GM12878 (cell line): Measurements from ENCODE around the gene NCF4. TPM values are rescaled to one million over a fixed set of nuclear protein-coding genes. Genes with fewer than 3 reads are reported as not detected.

ENCODE experiments used
- ATAC-seq: fragments of 200-7000 bp; cut with Tn5 transposase; 3 replicates; pipeline ENCODE4 v1.9.1; 2020; ENCODE audit warnings: mild to moderate bottlenecking, moderate library complexity
- BruUV-seq: library from RNA; stranded (reverse); fragments of 400-500 nt; replicated peaks from 2 replicates; lab custom pipeline; 2021; lab: Mats Ljungman, UMichigan
- CTCF ChIA-PET: fragments of 300-600 bp; sonication (Branson Sonifier 250); formaldehyde crosslinking; extraction: SDS; loops from one replicate; lab custom pipeline; 2021; ENCODE audit warnings: inconsistent platforms; lab: Yijun Ruan, JAX
- POLR2A ChIA-PET: fragments of 350-600 bp; formaldehyde crosslinking; extraction: SDS; loops from one replicate; lab custom pipeline; 2021; ENCODE audit warnings: inconsistent platforms; lab: Charles Lee
- RAD21 ChIA-PET: fragments of 300-600 bp; sonication (Branson Sonifier 250); formaldehyde crosslinking; loops from one replicate; lab custom pipeline; 2023; ENCODE audit warnings: antibody characterized with exemption; ENCODE audit not compliant: unreplicated experiment; lab: Charles Lee
- SMC1A ChIA-PET: fragments of 300-600 bp; sonication (Branson Sonifier 250); formaldehyde crosslinking; loops from one replicate; lab custom pipeline; 2023; ENCODE audit not compliant: unreplicated experiment, uncharacterized antibody; lab: Charles Lee
- DNase-seq: peaks from one replicate; pipeline ENCODE4 v3.0.0-alpha.2; 2011; ENCODE audit warnings: low read depth, low spot score
- FAIRE-seq: peaks from 3 replicates; lab custom pipeline; 2011; peaks lifted over from hg19 to GRCh38; lab: Jason Lieb, UNC
- H2AFZ ChIP-seq: 2 replicates; pipeline ENCODE4 v1.6.0; 2011; ENCODE audit warnings: low read depth, low read length, control low read depth; ENCODE audit not compliant: control insufficient read depth
- H3K27ac ChIP-seq: 2 replicates; pipeline ENCODE4 v1.5.1; 2011; ENCODE audit warnings: control low read depth; ENCODE audit not compliant: control insufficient read depth, insufficient read depth
- H3K27me3 ChIP-seq, 2 experiments: replicated peaks in 1 of 2; 2 replicates each; pipeline versions ENCODE4 v1.6.0 to v1.6.1; 2011; ENCODE audit warnings: low read length in 1 of 2; ENCODE audit not compliant: control insufficient read depth in 2 of 2, insufficient read depth in 2 of 2
- H3K36me3 ChIP-seq, 2 experiments: 2 replicates each; pipeline ENCODE4 v1.5.1; 2011; ENCODE audit warnings: low read length in 1 of 2; ENCODE audit not compliant: control insufficient read depth in 2 of 2, insufficient read depth in 2 of 2
- H3K4me1 ChIP-seq: 2 replicates; pipeline ENCODE4 v1.6.1; 2011; ENCODE audit warnings: mild to moderate bottlenecking, low read length, moderate library complexity, mixed read lengths; ENCODE audit not compliant: control insufficient read depth, insufficient read depth
- H3K4me2 ChIP-seq: 2 replicates; pipeline ENCODE4 v1.6.0; 2011; ENCODE audit warnings: control low read depth; ENCODE audit not compliant: control insufficient read depth, insufficient read depth
- H3K4me3 ChIP-seq: fragments of 200-600 bp; sonication (generic); 2 replicates; pipeline ENCODE4 v1.5.1; 2016
- H3K79me2 ChIP-seq: 2 replicates; pipeline ENCODE4 v1.6.0; 2011; ENCODE audit warnings: low read length; ENCODE audit not compliant: control insufficient read depth, insufficient read depth
- H3K9ac ChIP-seq: 2 replicates; pipeline ENCODE4 v1.8.0; 2011; ENCODE audit warnings: low read length, control low read depth, mixed read lengths; ENCODE audit not compliant: control insufficient read depth, insufficient read depth
- H3K9me3 ChIP-seq: replicated peaks from 3 replicates; pipeline ENCODE4 v1.5.1; 2011; ENCODE audit warnings: mild to moderate bottlenecking, low read length; ENCODE audit not compliant: control insufficient read depth, insufficient read depth
- H4K20me1 ChIP-seq: 2 replicates; pipeline ENCODE4 v1.6.0; 2011; ENCODE audit not compliant: control insufficient read depth, insufficient read depth
- CBX3 ChIP-seq: fragments of 200-600 bp; sonication (generic); IDR thresholded peaks from 2 replicates; pipeline ENCODE4 v1.6.1; 2016; ENCODE audit warnings: low read depth, borderline replicate concordance
- CBX5 ChIP-seq: sonication (generic); IDR thresholded peaks from 2 replicates; pipeline ENCODE4 v1.6.1; 2016; ENCODE audit warnings: low read depth, moderate library complexity, mild to moderate bottlenecking, inconsistent platforms
- CREB1 ChIP-seq: IDR thresholded peaks from 2 replicates; pipeline ENCODE4 v1.6.1; 2012; ENCODE audit warnings: low read depth, mild to moderate bottlenecking, inconsistent platforms
- CREM ChIP-seq: IDR thresholded peaks from 2 replicates; pipeline ENCODE4 v1.6.1; 2014; ENCODE audit warnings: antibody characterized with exemption, low read depth
- IKZF1 ChIP-seq: fragments of 450-650 bp; conservative IDR thresholded peaks from 2 replicates; pipeline ENCODE4 v1.6.1; 2017; ENCODE audit warnings: antibody characterized with exemption, mild to moderate bottlenecking
- RAD51 ChIP-seq: fragments of 450-650 bp; IDR thresholded peaks from 2 replicates; pipeline ENCODE4 v1.6.1; 2016; ENCODE audit warnings: moderate library complexity, mild to moderate bottlenecking, inconsistent platforms
- RFX5 ChIP-seq: IDR thresholded peaks from 2 replicates; pipeline ENCODE4 v1.6.1; 2011; ENCODE audit warnings: low read depth, low read length, improper control_type of control experiment
- RUNX3 ChIP-seq: IDR thresholded peaks from 2 replicates; pipeline ENCODE4 v1.6.1; 2012; ENCODE audit warnings: low read length, inconsistent platforms
- SMAD1 ChIP-seq: fragments of 450-650 bp; IDR thresholded peaks from 2 replicates; pipeline ENCODE4 v1.6.1; 2018; ENCODE audit warnings: mild to moderate bottlenecking, low read depth; ENCODE audit not compliant: partially characterized antibody
- SRF ChIP-seq, 2 experiments: IDR thresholded peaks; 2 replicates each; pipeline ENCODE4 v1.6.1; 2011; ENCODE audit warnings: low read depth in 2 of 2, low read length in 2 of 2, mild to moderate bottlenecking in 1 of 2, moderate library complexity in 1 of 2
- SUPT20H ChIP-seq: IDR thresholded peaks from 2 replicates; pipeline ENCODE4 v1.6.1; 2011; ENCODE audit warnings: low read depth, mild to moderate bottlenecking, low read length, moderate library complexity, borderline replicate concordance; ENCODE audit not compliant: control insufficient read depth
- SUZ12 ChIP-seq: fragments of 200-600 bp; sonication (generic); IDR thresholded peaks from one replicate; pipeline ENCODE4 v1.6.1; 2018; ENCODE audit warnings: antibody characterized with exemption, mild to moderate bottlenecking; ENCODE audit not compliant: unreplicated experiment
- WGBS: methylation state at CpG from one replicate; pipeline ENCODE4 v1.1.6; 2016; ENCODE audit warnings: low lambda C conversion rate; ENCODE audit not compliant: insufficient replicate concordance, insufficient coverage; ENCODE audit errors: missing lambda C conversion rate; 5-methylcytosine and 5-hydroxymethylcytosine counted together
- in situ Hi-C: fragments of 300-500 bp; cut with MboI; formaldehyde crosslinking; loops from 9 replicates; pipeline ENCODE4 v1.14.3; 2018; ENCODE audit warnings: mixed read lengths
- intact Hi-C: fragments of 100-400 bp; cut with micrococcal nuclease; formaldehyde crosslinking; loops from one replicate; pipeline ENCODE4 v1.14.2; 2022; ENCODE audit not compliant: unreplicated experiment
- polyA plus RNA-seq, 11 experiments: library from polyadenylated mRNA; depleted of rRNA in 4 of 11; unstranded in 6 of 11; stranded (reverse) in 5 of 11; fragments of >200 nt; fragmentation: Nextera tagmentation in 4 of 11; fragmentation: Illumina TruSeq in 1 of 11; extraction: Ambion mirVana in 4 of 11; extraction: Trizol in 1 of 11; gene quantifications; 1 replicate in 1 of 11; 2 replicates in 10 of 11; pipeline versions ENCODE4 v1.2.1 to v1.2.3, GENCODE V29; 2011 to 2016; ENCODE audit warnings: inconsistent platforms in 2 of 11, missing spikeins in 2 of 11, low read depth in 1 of 11
- total RNA-seq, 4 experiments: library from RNA; depleted of rRNA in 3 of 4; stranded (reverse); fragments of >200 nt in 3 of 4; fragmentation: Illumina TruSeq in 1 of 4; extraction: Trizol in 1 of 4; gene quantifications; 2 replicates each; pipeline versions ENCODE4 v1.2.1 to v1.2.3, GENCODE V29; 2013 to 2021
- TF ChIP-seq, protein P1 (sequence below): fragments of 450-650 bp; IDR thresholded peaks from 2 replicates; pipeline ENCODE4 v1.6.1; 2014; ENCODE audit warnings: mild to moderate bottlenecking
- TF ChIP-seq, protein P2 (sequence below): fragments of 450-650 bp; IDR thresholded peaks from 2 replicates; pipeline ENCODE4 v1.6.1; 2017; ENCODE audit warnings: borderline replicate concordance
- TF ChIP-seq, protein P3 (sequence below): fragments of 450-650 bp; formaldehyde crosslinking; IDR thresholded peaks from 2 replicates; pipeline ENCODE4 v1.4.0; 2022; ENCODE audit warnings: mild to moderate bottlenecking, moderate library complexity
- TF ChIP-seq, protein P4 (sequence below): fragments of 450-650 bp; IDR thresholded peaks from 2 replicates; pipeline ENCODE4 v1.6.1; 2017; ENCODE audit warnings: mild to moderate bottlenecking, moderate library complexity

The NCF4 gene
- total and polyA plus RNA-seq, 10 of the 15 experiments (the other 5 are each of a cell fraction or from before 2014, with no cell fraction given): 22.9 to 136 (median 72.5) TPM

DNA sequence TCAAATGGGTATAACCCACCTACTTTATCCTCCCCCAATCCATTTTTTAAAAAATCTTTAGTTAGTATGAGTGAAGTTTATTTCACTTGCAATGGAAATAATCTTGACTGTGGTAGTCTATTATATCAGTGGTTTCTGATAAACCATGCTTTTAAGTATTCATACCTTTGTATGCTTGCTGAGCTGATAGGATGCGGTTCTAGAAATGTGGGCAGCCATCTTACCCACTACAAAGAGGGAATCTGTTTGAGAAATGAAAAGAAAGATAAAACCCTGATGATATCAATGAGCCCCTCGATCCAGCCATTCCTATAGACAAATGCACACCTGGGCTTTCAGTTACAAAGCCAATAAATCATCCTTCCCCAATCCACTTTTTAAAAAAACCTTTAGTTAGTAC, 30.2 kb upstream of the NCF4 start:
- Histone ChIP-seq H3K4me1 (peaks cover 2% of the 10 kb centered on the region; the same call in 1 of the 2 replicates), H3K4me2 (no peak overlapping the region), H3K9me3 (no peaks in the 10 kb centered on the region; the same call in 2 of the 3 replicates), H2AFZ (no peak overlapping the region), H3K79me2 (no peaks in the 10 kb centered on the region), H4K20me1 (no peaks in the 10 kb centered on the region), H3K9ac (no peak overlapping the region), H3K27me3 (peaks cover 0 to 3% of the 10 kb centered on the region in 2 experiments; a peak in 1 of 4 replicates), H3K4me3 (no peak overlapping the region), H3K27ac (no peak overlapping the region), H3K36me3 (no peaks in the 10 kb centered on the region)
- in situ Hi-C loops (no loop called here), intact Hi-C loops (no loop called here)
- DNase-seq (no peak), ATAC-seq (no peak), FAIRE-seq (no peak)
- ChIA-PET RAD21 (no interaction called here), CTCF (interaction anchor here (0.6 kb wide), 1 partner anchor 296 kb away, joined by 3 read pairs; no protein-coding TSS in a partner anchor), SMC1A (no interaction called here), POLR2A (no interaction called here)
- BruUV-seq: no TSS peak
- 8% methylated on average over 2 of the region's 2 CpGs for WGBS
- TF ChIP-seq IKZF1: no peak
- TF ChIP-seq CBX3: no peak
- TF ChIP-seq SMAD1: no peak
- TF ChIP-seq CBX5: no peak
- TF ChIP-seq SUPT20H: no peak
- TF ChIP-seq SRF (IDR thresholded peaks at IDR 0.05; ENCODE audit: low read depth in 2 of 2, low read length in 2 of 2): no peak
- no peak for TF ChIP-seq CREM
- TF ChIP-seq SUZ12: no peak
- no peak for TF ChIP-seq RAD51
- TF ChIP-seq, protein P1, sequence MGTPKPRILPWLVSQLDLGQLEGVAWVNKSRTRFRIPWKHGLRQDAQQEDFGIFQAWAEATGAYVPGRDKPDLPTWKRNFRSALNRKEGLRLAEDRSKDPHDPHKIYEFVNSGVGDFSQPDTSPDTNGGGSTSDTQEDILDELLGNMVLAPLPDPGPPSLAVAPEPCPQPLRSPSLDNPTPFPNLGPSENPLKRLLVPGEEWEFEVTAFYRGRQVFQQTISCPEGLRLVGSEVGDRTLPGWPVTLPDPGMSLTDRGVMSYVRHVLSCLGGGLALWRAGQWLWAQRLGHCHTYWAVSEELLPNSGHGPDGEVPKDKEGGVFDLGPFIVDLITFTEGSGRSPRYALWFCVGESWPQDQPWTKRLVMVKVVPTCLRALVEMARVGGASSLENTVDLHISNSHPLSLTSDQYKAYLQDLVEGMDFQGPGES: no peak
- TF ChIP-seq, protein P2, sequence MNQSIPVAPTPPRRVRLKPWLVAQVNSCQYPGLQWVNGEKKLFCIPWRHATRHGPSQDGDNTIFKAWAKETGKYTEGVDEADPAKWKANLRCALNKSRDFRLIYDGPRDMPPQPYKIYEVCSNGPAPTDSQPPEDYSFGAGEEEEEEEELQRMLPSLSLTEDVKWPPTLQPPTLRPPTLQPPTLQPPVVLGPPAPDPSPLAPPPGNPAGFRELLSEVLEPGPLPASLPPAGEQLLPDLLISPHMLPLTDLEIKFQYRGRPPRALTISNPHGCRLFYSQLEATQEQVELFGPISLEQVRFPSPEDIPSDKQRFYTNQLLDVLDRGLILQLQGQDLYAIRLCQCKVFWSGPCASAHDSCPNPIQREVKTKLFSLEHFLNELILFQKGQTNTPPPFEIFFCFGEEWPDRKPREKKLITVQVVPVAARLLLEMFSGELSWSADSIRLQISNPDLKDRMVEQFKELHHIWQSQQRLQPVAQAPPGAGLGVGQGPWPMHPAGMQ: no peak
- TF ChIP-seq, protein P3, sequence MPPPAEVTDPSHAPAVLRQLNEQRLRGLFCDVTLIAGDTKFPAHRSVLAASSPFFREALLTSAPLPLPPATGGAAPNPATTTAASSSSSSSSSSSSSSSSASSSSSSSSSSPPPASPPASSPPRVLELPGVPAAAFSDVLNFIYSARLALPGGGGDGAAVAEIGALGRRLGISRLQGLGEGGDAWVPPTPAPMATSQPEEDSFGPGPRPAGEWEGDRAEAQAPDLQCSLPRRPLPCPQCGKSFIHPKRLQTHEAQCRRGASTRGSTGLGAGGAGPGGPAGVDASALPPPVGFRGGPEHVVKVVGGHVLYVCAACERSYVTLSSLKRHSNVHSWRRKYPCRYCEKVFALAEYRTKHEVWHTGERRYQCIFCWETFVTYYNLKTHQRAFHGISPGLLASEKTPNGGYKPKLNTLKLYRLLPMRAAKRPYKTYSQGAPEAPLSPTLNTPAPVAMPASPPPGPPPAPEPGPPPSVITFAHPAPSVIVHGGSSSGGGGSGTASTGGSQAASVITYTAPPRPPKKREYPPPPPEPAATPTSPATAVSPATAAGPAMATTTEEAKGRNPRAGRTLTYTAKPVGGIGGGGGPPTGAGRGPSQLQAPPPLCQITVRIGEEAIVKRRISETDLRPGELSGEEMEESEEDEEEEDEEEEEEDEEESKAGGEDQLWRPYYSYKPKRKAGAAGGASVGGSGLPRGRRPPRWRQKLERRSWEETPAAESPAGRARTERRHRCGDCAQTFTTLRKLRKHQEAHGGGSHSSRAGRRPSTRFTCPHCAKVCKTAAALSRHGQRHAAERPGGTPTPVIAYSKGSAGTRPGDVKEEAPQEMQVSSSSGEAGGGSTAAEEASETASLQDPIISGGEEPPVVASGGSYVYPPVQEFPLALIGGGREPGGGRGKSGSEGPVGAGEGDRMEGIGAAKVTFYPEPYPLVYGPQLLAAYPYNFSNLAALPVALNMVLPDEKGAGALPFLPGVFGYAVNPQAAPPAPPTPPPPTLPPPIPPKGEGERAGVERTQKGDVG: no peak
- no peak for TF ChIP-seq RUNX3
- no peak for TF ChIP-seq RFX5
- TF ChIP-seq CREB1: no peak
- TF ChIP-seq, protein P4, sequence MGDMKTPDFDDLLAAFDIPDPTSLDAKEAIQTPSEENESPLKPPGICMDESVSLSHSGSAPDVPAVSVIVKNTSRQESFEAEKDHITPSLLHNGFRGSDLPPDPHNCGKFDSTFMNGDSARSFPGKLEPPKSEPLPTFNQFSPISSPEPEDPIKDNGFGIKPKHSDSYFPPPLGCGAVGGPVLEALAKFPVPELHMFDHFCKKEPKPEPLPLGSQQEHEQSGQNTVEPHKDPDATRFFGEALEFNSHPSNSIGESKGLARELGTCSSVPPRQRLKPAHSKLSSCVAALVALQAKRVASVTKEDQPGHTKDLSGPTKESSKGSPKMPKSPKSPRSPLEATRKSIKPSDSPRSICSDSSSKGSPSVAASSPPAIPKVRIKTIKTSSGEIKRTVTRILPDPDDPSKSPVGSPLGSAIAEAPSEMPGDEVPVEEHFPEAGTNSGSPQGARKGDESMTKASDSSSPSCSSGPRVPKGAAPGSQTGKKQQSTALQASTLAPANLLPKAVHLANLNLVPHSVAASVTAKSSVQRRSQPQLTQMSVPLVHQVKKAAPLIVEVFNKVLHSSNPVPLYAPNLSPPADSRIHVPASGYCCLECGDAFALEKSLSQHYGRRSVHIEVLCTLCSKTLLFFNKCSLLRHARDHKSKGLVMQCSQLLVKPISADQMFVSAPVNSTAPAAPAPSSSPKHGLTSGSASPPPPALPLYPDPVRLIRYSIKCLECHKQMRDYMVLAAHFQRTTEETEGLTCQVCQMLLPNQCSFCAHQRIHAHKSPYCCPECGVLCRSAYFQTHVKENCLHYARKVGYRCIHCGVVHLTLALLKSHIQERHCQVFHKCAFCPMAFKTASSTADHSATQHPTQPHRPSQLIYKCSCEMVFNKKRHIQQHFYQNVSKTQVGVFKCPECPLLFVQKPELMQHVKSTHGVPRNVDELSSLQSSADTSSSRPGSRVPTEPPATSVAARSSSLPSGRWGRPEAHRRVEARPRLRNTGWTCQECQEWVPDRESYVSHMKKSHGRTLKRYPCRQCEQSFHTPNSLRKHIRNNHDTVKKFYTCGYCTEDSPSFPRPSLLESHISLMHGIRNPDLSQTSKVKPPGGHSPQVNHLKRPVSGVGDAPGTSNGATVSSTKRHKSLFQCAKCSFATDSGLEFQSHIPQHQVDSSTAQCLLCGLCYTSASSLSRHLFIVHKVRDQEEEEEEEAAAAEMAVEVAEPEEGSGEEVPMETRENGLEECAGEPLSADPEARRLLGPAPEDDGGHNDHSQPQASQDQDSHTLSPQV: no peak
